CD1c-positive myeloid dendritic cell (primary cell): ENCODE measurements around the gene CPVL.

Experiments
- DNase-seq: peaks from one replicate; pipeline ENCODE4 v3.0.0-alpha.2; 2016; ENCODE audit errors: extremely low spot score

The CPVL gene

DNA sequence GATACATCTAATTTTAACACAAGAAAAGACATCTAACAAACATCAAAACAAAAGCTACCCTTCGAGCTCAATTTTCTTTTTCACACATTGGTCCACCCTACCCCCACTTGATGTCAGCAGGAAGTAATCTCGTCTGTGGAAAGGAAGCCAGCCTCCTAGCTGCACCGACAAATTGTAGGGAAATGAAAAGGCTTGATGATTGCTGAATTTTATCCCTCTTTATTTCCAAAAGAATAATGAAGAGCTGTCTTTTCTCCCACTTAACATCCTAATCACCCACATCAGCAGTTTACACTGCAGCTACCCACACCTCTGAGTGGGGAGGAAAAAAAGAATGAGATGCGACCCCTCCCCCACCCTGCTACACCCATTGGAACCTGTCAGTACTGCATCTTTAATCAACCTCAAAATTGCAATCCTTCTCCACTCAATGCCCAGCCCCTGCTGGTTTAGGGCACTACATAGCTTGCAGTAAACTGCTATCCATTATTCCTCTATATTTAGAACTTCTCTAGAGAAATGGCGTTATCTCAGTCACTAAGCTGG lies 10.6 kb upstream of the CPVL start:
- DNase-seq: no peak

- no peak for DNase-seq
These were observed 7.7 kb upstream of the CPVL start for GRCh38 chr7:29154076-29154475.

- DNase-seq: no peak
These were observed 4.5 kb upstream of the CPVL start for GRCh38 chr7:29150856-29151255.

GRCh38 chr7:29149036-29149435 lies 2.7 kb upstream of the CPVL start:
- peak; percentile 29 for DNase-seq

DNA sequence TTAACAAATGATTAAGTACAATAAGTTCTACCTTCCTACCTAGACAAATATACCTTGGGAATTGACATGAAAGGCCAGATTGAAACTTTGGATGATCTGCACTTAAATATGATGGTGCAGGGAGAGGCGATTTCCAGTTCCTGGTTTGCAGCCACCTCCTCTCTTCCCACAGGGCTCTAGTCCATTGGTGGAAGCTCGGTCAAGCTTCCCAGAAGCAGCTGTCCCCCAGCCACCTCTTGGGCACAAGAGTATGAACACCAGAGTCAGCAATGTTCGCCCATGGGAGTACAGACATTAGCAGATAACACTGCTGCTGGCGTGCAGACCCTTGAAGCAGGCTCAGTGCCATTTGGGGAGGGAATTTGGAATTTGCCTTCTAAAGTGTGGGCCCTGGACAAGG lies 1.5 kb upstream of the CPVL start:
- peak; percentile 54 for DNase-seq

GRCh38 chr7:29146888-29147609 lies 712 bp upstream of the CPVL start:
- no peak for DNase-seq

GRCh38 chr7:29145553-29146056 lies 732 bp downstream of the CPVL start:
- DNase-seq: peak; percentile 24

DNA sequence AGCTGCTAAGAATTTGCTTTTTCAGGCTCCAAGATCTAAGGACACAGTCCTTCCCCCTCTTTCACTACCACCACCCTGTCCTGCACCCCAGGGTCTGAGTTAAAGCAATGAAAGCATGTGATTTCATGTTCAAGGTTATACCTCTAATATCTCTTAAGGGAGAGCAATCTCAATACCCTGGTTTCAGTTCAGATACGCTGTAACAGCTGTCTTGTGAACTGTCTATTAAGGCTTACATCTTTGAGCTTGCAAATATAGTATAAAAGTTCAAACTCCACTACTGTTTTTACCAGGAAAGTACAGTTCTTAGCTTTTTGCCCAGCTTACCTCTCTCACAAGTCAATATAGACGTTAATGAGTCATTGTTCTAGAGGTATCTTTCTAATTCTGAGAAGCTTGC lies 2.6 kb downstream of the CPVL start:
- no peak for DNase-seq

DNA sequence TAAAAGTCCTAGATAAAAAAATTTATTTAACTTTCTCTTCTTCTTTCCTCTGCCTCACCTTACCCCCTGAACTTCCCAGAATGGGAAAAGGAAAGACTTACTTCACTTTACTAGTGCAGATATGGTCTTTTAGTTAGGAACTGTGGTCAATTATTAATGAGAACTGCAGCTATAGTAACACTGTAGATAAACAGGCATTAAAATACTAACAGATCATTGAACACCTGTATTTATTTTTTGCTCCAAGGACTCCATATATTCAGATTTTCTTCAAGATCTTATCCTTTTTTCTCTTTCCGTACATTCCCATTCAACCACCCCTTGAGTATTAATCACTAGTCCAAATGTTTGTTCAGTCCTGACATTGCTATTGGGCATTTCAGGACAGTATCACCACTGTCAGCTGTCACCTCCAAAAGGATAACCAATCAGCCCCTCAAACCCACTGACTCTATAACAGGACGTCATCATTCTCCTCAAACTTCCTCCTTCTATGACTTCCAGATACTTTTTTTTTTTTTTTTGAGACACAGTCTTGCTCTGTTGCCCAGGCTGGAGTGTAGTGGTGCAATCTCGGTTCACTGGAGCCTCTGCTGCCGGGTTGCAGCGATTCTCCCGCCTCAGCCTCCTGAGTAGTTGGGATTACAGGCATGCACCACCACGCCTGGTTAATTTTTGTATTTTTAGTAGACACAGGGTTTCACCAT lies 4.2 kb downstream of the CPVL start:
- DNase-seq: peak; percentile 47

GRCh38 chr7:29140873-29141468 lies 5.4 kb downstream of the CPVL start:
- DNase-seq: peak; percentile 55

DNA sequence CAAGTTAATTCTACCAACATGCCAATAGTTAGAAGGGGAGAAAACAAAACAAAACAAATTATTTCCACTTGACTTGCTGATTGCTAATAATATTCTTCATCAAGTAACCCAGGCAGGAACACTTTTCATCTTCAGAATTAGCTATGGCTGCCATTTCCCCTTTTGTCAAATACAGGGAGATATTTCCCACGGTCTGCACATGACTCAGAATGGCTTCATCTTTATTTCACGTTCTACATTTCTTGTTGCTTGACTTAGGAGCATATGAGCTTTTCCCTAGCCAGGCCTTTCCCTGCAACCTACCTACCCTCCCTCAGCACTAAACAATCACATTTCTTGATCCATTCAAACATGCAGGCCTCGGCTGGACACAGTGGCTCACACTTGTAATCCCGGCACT lies 6.5 kb downstream of the CPVL start:
- peak; percentile 63 for DNase-seq

GRCh38 chr7:29139191-29139590 lies 7.1 kb downstream of the CPVL start:
- peak; percentile 23 for DNase-seq

- no peak for DNase-seq
These were observed 7.7 kb downstream of the CPVL start for GRCh38 chr7:29138588-29138987.

DNA sequence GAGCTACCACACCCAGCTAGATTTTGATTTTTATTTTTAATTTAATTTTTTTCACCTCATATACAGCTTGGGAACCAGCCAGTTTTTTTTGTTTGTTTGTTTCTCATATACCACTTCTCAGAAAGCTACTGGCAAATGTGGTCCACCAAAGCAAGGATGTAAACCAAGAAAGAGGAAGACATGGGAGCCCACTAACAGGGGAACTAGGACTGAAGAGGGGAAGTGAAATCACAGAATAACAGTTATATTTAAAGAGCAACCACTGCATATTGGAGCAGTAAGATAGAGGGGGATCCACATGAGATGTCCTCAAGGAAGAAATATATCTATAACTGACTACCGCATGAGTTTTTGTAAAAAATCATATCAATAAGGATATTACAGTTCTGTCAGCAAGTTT lies 10.5 kb downstream of the CPVL start:
- DNase-seq: peak; percentile 86

DNA sequence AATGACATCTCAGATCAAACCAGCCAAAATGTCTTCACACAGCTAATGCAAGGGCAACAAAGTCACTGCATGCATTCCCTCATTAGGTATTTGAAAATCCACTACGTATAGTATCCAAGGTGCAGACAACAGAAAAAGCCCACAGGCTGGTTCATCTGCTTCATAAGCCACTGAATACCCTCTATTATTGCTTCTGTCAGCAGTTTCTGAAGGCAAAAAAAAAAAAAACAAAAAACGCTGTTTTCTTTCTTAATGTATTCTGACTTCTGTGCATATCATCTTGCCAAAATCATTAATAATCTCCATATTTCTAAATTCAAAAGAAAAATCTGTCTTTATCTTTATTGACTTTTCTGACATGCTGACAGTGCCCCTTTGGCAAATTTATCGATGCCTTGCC lies 13.4 kb downstream of the CPVL start:
- DNase-seq: no peak

- no peak for DNase-seq
These were observed 14.7 kb downstream of the CPVL start for GRCh38 chr7:29131678-29132077.

DNA sequence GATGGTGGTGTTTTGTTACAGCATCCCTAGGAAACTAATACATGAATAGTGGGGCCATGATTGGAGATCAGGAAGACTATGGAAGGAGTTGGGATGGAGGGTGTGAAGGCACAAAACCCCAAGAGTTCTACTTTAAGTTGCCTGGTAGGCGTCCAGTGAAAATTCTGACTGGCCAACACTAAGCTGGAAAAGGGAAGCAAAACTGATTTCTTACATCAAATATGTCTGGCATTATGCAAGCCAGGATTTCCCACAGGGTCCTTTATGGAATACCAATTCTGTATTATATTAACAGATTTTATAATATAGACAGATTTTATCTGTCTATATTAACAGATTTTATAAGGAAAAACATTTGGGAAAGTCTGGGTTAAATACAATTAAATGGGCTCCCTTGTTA lies 16.2 kb downstream of the CPVL start:
- DNase-seq: peak; percentile 83

DNA sequence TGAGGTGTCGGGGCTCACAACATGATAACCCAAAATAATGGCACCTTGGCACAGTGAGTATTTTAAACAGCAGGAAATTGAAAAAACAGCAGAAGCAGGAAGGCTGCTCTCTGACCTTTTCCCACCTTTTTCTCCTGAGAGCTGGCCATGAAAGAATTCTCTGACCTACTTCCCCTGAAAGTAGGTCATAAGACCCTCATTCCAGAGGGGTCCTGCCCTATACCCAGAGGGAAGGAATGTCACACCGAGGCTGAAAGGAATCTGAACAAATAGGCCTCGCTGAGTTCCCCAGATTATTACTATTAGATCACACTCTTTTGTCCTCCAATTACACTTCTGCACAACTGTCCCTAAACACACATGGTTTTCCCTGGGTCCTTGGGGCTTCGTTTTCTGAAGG lies 18.8 kb downstream of the CPVL start:
- DNase-seq: no peak

- DNase-seq: no peak
These were observed 19.5 kb downstream of the CPVL start for GRCh38 chr7:29126804-29127203.

DNA sequence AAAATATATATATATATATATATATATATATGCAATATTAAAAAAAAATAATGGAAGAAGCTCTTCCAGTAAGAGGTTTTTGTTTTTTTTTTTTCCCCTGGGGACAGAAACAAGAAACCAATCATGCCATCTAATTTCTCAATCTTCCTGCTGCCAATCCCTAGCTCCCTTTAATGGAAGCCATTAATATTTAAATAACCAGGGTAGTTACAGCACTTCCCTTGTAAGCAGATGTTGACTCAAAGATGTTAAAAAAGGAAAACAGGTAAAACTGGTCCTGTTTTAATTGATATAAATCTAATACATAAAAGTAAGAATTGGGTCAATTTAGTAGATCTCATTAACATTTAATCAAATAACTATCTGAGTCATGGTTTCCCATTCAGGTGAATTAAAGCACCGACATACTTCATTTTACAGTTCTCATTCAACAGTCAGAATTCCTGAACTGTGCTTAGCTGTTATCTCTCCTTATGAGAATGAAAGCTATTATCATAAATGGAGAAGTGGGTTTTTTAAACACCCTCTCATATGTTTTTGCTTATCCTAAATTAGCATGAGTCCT lies 22.6 kb downstream of the CPVL start:
- DNase-seq: no peak

DNA sequence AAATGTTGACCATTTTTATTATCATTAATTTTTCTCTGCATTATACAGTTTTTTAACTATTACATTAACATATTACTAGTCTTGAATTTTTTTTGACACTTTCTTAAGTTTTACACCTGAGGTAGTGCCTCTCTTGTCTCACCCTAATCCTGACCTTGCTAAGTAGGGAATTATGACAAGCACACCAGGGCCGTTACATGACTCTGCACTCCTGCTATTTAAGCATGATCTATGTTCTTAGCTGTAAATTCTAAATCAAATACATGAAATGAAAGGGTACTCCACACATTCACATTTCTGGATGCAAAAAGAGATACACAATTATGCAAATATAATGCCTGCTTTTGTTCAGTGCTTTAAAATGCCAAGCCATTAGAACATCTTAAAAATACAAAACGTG lies 23.6 kb downstream of the CPVL start:
- DNase-seq: no peak

DNA sequence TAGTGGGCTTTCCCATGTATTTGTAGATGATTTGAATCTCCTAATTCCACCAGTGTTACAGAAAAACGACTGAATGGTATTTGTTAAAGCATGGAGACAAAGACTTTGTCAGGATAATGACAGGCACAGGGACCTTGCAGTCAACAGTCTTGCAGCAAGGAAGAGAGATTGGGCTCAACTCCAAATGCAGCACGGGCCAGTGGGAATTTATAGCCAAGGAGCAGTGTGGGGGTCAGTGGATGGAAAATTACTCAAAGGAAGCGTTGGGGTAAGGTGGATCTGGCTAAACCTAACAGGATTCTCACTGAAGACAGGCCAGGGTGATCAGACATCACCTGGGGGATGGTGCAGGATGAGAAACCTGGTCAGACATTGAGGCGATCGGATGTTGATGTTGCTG lies 24.3 kb downstream of the CPVL start:
- DNase-seq: no peak
